HL-60 (cell line): ENCODE results near the gene TACC2.

Experiments
- CTCF ChIP-seq: IDR thresholded peaks from one replicate; pipeline ENCODE4 v1.5.1; 2011; ENCODE audit warnings: low read length, control low read depth, inconsistent platforms; ENCODE audit not compliant: insufficient read depth
- POLR2AphosphoS5 ChIP-seq: IDR thresholded peaks from 2 replicates; pipeline ENCODE4 v1.6.1; 2012; ENCODE audit warnings: low read depth
- SPI1 ChIP-seq: IDR thresholded peaks from 2 replicates; pipeline ENCODE4 v1.6.1; 2012; ENCODE audit warnings: low read depth, mild to moderate bottlenecking, borderline replicate concordance

GRCh38 chr10:122224159-122224558 lies 235.2 kb downstream of the TACC2 start:
- TF ChIP-seq CTCF (no peak), POLR2AphosphoS5 (no peak), SPI1 (no peak)
